Inflammatory macrophage (primary cell): ENCODE results near the gene TRUB2.
"Not testable (repeated sequence)": the region's sequence is repeated elsewhere in the genome, so short reads cannot be mapped to it uniquely, and the experiment has no call there.

ENCODE experiments used
- DNase-seq, 2 donors: peaks; one replicate each; pipeline ENCODE4 v3.0.0-alpha.2; 2020 to 2022

TRUB2 gene

DNA sequence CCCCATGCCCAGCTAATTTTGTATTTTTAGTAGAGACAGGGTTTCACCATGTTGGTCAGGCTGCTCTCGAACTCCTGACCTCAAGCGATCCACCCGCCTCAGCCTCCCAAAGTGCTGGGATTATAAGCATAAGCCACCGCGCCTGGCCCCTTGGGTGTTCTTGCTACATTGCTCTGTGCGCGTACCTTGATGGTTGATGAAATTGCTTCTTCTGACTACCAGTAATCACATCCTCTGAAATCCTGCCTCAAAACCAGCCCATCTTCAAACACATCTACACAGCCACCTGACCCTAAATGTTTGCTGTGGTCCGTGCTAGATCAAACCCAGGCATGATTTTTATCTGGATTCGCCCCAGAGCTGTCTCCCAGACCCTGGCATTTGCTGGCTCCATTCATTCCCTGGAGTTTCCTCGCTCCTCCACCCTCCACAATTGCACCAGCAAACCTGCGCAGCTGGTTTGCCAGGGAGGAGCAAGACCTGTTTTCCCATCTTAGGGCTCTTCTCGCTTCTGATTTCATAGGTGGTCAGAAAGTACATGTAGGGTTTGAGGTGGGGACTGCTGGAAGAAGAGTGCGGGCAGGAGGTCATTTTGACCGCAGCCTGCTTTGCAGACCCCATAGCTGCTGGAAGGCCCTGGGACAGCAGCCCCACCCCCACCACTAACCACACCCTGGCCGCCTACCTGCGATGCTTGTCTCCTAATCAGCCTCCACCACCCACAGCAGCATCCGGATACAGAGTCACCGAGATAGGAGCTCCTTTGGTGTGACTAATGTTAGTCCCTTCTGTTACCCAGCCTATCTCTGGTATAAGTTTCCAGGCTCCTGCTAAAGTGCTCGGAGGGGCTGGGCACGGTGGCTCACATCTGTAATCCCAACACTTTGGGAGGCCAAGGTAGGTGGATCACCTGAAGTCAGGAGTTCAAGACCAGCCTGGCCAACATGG, 23.4 kb downstream of the TRUB2 start:
- DNase-seq: no peak

DNA sequence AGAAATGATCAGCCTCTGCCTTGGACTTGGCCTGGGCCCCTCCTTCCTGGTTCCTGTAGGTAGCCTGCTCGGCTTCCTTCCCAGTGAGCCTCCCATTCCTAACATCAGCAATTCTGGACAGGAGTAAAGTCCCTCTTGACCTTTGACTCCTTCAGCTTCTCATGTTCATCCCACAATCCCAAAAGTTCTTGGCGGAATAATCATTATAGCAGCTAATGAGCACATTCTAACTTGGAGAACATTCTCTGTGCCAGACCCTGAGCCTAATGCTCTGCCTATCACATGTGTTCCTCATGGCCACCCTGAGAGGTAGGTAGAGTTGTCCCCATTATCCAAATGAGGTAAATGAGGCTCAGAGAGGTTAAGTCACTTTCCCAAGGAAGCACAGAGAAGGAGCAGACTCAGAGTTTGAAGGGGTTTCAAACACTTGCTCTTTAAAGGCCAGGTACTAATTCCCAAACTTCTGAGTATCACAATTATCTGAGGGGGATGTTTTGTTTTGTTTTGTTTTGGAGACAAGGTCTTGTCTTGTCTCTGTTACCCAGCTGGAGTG, 24.9 kb downstream of the TRUB2 start:
- no peak for DNase-seq

DNA sequence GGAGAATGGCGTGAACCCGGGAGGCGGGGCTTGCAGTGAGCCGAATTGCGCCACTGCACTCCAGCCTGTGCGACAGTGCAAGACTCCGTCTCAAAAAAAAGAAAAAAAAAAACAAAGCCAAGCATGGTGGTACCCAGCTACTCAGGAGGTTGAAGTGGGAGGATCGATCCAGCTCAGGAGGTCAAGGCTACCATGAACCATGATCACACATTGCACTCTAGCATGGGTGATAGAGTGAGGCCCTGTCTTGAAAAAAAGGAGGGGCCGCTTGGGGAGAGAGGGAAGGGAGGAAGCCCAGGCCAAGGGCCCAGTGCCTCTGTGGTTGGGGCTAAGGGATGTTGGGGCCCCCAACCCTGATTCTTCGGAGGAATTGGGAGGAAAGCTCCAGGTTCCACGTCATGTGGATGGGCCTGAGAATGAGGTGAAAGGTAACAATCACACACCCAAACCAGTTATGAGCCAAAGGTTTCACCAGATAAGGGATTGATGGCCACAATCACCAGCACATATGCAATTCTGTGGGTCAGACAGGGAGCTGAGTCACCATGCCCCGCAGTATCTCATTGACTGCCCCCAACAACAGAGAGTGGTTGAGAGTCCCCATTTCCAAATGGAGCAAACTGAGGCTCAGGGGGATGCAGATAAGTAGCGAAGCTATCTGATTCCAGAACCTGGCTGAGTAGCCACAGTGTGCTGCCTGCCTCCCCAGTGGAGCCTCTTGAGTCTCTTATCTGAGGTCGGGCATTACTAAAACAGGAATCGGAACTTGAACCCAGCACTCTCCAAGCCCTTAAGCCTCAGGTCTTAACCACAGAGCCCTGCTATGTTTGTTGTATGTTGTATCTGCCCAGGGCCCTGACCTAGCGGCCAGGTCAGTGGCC, 25.7 kb downstream of the TRUB2 start:
- no peak for DNase-seq

DNA sequence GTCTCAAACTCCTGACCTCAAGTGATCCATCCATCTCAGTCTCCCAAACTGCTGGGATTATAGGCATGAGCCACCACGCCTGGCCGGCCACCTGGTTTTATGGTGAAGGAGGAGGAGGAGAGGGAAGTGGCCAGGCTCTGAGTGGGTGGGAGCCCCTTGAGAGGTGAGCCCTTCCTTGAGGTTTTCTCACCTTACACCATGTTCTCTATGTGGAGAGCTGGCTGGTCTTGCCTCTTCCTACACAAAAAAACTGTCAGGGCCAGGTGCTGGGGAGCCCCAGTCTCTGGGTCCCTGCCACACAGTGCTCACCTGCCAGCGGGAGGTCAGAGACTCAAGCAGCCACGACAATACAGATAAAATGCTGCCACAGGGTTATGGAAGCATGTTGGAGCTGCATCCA, 28.1 kb downstream of the TRUB2 start:
- no peak for DNase-seq

DNA sequence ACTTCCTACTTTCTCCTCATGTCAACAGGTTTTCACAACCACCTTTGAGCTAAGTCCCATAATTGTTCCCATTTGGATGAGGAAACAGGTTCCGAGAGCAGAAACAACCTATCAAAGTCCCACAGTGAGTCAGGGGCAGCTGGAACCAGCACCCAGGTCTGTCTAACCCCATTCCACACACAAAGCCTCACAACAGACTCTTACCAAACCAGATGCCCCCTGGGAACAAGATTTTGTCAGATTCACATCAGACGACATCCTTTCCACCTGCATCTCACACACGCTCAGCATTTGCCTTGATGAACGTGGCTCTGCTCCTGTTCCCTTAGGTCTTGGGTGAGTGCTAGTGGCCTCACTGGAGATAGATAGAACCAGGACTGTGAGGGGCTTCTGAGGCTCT, 29.2 kb downstream of the TRUB2 start:
- no peak for DNase-seq

DNA sequence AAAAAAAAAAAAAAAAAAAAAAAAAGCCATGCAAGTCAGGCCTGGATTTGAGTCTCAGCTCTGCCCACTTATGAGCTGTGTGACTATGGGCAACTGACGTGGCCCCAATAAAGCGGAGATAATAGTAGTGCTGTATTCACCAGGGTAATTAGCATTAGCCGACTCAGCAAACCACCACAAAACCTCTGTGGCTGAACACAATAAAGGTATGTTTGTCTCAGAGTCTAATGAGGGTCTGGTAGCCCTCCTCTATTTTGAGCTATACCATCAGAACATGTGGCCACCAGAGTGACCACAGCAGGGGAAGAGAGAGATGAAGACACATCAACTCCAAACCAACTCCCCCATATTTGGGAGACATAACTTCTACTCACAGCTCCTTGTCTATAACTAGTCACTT, 30.2 kb downstream of the TRUB2 start:
- DNase-seq: no peak

DNA sequence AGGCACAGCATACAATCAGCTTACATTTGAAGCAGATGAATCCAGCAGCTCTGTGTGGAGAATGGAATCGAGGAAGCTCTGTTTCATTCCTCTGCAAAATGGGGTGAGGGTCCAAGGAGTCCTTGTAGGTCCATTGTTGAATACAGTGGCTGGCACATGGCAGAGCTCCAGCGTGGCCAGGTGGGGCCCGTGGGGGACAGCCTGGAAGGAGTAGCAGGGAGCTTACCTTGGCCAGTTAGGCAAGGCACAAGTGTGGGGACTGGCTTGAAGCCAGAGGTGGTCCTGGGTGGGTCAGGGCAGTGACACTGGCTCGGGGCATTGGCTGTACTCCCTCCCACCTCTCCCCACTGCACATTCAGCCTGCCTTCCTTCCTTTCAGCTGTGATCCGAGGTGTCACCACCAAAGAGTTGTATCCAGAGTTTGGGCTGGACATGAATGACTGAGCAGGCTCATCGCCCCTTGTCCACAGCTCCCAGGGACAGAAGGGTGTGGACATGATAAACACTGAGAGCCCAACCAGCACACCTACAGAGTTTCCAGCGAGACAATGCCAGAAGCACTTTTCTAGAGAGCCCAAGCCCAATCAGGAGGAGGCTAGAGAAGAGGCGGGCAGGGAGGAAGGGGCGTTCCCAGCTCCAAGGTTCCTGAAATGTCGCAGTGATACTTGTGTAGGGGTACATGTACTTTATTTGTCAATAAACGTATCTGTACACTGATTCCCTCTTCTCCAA, 33.8 kb downstream of the TRUB2 start:
- no peak for DNase-seq

DNA sequence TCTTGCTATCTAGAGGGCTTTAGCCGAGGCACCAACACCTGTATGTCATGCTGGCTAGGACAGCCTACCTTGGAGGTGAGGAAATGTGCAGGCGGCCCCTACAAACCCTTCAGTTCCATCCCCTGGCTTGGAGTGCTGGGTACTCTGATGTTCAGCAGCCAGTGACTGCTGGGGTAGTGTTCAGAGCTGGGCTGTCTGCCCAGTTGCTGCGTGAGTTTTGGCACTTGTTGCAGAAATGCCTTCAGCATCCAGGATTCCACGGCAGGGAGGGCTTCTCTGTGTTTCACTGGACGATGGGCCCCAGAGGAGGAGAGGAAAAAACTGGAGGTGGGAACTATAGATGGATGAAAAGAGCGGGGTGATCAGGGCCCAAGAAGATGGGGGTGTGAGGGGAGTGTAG, 35.8 kb downstream of the TRUB2 start:
- no peak for DNase-seq

DNA sequence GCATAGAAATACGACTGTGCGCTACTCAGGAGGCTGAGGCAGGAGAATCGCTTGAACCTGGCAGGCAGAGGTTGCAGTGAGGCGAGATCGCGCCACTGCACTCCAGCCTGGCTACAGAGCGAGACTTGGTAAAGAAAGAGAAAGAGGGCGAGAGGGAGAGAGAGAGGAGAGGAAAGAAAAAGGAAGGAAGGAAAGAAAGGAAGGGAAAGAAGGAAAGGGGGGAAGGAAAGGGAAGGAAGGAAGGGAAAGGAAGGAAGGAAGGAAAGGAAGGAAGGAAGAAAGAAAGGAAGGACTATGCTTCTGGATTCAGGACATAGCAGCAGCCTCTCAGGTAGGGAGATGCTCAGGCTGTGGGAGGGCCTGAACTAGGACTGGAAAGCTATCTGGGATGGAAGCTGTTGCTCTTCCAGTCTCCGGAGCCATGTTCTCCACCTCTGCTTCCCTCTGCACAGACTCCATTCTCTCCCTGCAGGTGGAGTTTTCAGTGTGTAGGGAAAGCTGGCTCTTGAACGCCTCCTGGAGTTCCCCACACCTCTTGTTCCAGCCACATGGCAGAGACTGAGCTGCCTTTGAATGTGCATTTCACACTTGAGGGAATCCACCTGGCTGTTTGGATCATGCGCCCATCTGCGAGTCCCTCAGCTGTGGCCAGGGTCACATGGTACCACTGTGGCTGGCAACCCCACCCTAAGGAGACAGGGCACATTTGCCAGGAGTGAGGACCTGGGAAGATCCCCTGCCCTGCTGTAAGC, 37.0 kb downstream of the TRUB2 start:
- DNase-seq: no peak

DNA sequence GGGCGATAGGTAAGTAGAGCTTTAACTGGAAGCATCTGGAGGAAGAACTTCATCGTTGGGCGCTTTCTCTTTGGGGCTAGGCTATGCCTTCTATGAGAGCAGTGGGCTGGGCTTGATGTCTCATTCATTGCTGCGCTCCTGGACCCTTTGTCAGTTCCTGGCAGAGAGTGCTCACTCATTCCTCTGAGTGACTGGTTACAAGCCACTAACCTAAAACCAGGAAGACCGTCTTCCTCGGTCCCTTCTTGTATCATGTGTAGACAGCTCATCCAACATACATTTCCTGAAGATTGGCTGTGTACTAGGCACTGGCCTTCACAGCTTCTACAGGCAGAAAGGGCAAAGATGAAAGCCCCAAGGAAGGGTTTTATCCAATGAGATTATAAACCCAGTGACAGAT, 39.7 kb downstream of the TRUB2 start:
- no peak for DNase-seq

DNA sequence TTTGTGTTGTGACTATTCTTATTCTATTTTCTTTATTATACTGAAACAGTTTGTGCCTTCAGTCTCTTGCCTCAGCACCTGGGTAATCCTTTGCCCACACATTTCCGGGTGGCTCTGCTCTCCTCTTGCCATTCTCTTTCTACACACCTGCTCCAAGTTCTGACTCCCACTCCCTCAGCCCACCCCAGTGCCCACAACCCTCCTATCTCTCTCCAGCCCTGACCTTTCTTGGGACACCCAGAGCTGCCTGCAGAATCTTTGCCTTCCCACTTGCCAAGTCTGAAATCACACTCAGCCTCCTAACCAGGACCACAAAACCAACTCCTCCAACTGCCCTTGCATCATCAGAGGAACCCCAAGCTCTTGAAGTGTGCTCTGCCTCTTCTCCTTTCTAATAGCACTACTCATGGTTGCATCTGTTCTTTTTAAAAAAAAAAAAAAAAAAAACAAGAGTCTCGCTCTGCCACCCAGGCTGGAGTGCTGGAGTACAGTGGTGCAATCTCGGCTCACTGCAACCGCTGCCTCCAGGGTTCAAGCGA, 42.1 kb downstream of the TRUB2 start:
- peak; percentile 68 to 83 for DNase-seq

DNA sequence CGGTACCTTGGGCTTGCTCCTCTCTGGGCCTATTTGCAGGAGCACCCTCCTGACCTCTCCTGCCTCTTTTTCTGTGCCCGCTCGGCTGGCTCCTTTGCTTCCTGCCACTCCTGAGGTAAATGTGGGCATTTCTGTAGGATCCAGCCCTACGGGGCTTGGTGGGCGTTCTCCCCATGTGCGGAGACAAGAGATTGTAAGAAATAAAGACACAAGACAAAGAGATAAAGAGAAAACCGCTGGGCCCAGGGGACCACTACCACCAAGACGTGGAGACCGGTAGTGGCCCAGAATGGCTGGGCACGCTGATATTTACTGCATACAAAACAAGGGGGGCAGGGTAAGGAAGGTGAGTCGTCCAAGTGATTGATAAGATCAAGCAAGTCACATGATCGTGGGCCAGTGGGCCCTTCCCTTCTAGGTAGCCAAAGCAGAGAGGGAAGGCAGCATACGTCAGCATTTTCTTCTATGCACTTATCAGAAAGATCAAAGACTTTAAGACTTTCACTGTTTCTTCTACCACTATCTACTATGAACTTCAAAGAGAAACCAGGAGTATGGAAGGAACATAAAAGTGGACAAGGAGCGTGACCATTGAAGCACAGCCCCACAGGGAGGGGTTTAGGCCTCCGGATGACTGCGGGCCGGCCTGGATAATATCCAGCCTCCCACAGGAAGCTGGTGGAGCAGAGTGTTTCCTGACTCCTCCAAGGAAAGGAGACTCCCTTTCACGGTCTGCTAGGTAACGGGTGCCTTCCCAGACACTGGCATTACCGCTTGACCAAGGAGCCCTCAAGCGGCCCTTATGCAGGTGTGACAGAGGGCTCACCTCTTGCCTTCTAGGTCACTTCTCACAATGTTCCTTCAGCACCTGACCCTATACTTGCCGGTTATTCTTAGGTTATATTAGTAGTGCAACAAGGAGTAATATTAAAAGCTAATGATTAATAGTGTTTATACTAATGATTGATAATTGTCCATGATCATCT, 42.9 kb downstream of the TRUB2 start:
- DNase-seq: not testable (repeated sequence)

DNA sequence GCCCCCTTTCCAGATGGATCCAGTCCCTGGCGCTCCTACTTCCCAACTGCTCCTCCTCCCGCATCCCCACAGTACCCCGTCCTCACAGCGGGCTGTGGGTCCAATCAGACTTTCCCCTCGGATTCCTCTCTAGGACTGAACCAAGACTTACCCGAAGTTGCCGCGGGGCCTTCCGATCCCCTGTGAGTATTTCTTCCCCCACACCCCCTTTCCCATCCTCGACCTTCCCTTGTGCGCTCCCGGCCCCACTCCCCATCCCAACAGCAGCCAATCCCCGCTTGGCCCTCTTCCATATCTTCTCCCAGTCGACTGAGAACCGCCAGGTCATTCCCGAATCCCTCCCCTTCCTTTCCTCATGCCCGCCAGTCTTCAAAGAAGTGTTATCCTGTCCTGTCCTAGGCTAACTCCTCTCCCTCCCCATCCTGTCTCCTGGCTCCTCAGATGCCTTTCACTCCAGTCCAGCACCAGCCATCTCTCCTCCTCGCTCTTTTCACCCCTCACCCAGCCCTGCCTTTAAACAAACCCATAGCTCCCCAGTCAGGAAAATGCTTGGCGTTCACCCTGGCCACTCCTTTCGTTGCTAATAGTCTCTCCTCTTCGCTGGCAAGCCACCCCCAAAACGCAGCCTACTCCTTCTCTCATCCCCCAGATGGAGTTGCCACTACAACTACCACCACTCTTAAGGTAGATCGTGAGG, 45.5 kb downstream of the TRUB2 start:
- no peak for DNase-seq

DNA sequence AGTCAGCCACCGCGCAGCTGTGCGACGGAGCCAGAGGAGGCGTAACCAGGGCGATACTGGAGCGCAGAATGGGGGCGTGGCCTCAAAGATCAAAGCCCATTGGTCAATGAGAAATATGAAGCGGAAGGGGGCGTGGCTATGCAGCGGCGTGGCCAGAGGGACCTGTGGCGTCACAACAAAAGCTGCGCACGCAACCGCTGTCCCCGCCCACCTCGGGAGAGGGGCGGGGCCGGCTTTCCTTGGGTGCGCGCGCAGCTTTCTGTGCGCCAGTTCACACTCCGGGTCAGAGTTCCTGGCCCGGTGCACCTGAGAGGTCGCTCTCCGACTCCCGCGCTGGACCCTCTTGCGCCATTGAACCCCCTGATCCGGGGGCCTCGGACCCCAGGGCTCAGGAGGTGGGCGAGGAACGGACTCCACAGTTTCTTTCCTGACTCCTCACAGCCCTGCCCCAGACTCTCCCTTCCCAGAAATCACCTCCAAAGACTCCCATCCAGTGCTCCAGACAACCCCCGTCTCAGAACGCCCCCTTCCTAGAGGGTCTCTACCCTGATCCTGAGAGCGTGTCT, 46.2 kb downstream of the TRUB2 start, which contains the start of gene SWI5:
Gene SWI5, plus strand, starts transcription at position 269 of the 566 bp plus-strand sequence.
- DNase-seq: peak; percentile 100

DNA sequence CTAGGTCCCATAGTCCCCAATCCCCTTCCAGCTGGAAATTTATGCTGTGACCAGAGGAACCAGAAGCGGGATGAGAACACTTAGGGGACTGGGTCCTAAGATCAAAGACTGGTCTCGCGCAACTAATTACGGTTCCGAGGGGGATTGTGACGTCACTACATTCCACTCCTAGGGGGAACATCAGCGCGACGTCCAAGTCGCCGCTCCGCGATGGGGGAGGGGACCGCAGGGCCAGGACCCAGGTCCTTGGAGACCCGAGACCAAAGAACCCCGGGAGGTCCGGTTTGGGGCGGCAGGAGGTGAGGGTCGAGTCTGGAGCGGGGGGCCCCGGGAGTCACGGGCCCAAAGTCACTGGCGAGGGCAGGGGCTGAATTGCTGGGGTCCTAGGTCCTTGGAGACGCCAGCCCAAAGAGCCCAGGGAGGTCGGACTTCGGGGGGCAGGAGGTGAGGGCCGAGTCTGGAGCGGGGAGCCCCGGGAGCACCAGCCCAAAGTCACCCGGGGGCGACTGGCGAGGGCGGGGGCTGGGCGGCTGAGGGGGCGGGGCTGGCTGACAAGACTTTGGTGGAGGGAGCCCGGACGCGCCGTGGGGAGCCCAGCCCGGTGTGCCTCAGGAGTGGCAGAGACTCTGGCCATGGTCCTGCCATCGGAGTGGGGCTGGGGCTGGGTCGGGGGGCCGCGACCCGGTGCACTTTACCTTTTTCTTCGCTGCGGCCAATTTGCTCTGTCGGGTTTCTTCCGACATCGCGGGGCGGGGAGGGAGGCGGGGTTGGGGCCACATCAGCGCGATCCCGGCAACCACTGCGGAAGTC, 46.8 kb downstream of the TRUB2 start, which contains the start of gene GOLGA2:
Gene GOLGA2, minus strand, starts transcription at position 810 of the 810 bp plus-strand sequence. Its CDS starts 31 bp downstream, at position 779.
- DNase-seq: no peak

DNA sequence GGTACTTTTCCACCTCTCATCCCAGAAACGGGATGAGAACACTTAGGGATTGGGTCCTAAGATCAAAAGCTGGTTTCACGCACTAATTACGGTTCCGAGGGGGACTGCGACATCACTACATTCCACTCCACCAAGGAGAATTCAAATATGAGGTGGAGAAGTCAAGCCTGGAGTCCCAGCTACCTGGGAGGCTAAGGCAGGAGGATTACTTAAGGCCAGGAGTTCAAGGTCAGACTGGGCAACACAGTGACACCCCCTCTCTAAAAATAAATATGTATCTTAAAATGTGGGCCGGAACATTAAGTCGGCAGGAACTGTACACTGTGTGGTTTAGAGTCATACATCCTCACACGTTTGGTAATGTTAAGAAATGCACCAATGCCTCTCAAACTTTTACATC, 48.0 kb downstream of the TRUB2 start:
- no peak for DNase-seq

DNA sequence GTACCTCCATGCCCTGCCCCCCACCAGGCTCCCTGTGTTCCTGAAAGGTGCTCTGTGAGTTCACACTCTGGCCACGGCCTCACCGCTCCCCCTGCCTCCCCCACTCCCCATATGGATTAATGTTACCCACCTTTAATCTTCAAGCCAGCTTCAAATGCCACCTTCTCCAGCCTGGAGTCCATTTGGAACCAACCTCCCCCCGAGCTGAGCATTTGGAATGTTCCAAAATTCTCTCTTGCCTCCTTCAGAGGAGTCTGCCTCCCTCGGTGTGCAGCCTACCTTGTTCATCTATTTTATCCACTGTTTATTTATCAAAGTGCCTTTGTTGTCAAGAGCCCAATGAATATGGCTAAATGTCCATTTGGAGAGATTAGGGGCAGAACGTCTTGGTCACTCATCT, 50.7 kb downstream of the TRUB2 start:
- no peak for DNase-seq

DNA sequence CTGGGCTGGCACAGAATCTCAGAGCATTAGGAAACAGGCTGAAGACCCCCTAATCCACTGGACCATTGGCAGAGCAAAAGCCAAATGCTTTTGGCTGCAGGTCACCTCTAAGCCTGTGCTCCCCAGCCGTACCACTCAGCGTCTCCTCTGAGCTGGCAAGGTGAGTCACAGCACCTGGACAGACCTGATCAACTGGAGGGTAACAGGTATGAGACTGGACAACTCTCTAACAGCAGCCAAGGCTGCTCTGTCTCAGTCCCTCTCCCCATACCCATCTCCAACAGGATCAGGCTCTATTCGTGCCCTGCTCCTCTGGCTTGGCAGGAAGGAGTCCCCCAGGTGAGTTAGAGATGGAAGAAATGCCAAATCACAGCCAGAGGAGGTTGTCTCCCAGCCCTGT, 51.1 kb downstream of the TRUB2 start:
- no peak for DNase-seq
